ENCODE results near the gene CSTF1.

- TF ChIP-seq, protein P1, sequence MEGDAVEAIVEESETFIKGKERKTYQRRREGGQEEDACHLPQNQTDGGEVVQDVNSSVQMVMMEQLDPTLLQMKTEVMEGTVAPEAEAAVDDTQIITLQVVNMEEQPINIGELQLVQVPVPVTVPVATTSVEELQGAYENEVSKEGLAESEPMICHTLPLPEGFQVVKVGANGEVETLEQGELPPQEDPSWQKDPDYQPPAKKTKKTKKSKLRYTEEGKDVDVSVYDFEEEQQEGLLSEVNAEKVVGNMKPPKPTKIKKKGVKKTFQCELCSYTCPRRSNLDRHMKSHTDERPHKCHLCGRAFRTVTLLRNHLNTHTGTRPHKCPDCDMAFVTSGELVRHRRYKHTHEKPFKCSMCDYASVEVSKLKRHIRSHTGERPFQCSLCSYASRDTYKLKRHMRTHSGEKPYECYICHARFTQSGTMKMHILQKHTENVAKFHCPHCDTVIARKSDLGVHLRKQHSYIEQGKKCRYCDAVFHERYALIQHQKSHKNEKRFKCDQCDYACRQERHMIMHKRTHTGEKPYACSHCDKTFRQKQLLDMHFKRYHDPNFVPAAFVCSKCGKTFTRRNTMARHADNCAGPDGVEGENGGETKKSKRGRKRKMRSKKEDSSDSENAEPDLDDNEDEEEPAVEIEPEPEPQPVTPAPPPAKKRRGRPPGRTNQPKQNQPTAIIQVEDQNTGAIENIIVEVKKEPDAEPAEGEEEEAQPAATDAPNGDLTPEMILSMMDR (conservative IDR thresholded peaks at IDR 0.05; ENCODE audit: low read length), result no peak
- no peak for TF ChIP-seq EZH2phosphoT487 (IDR thresholded peaks at IDR 0.05; ENCODE audit: borderline replicate concordance)
Measured at GRCh38 chr20:56389807-56390206, 2.6 kb upstream of the CSTF1 start.
